ENCODE data around the gene CCDC12. TPM values are rescaled to one million over a fixed set of nuclear protein-coding genes. Genes with fewer than 3 reads are reported as not detected.

Gene CCDC12
- total RNA-seq, 4 donors from 2014 or later, result 4.1 to 92.0 (median 41.2) TPM

DNA sequence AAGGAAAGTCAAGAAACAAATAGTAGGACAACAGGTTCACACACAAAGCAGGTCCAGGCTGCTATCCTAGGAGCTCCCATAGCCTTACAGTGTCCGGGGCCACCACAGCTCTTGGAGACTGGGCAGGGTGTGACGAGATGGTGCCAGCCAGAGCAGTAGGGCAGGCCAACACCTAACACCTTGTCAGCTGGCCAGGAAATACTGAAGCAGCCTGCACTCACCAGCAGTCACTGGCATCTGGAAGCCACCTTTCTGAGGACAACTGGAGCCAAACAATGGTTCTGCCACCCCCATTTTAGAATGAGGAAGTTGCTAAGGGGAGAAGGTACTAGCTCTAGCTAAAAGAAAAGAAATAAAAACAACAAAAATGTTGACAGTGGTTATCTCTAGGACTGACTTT lies 47.2 kb downstream of the CCDC12 start:
- intact Hi-C loops (cut with DNase I; ENCODE audit: low total_unique reads), result no loop called here
- no peaks in the 10 kb centered on the region for H3K9me3 ChIP-seq
- H3K4me3 ChIP-seq, result no peak overlapping the region
- peak overlapping the region in 1 of 2 donors; percentile 46 for H3K27ac ChIP-seq
- TF ChIP-seq POLR2A (IDR thresholded peaks at IDR 0.05) (no peak), CTCF (IDR thresholded peaks at IDR 0.05) (no peak)
- H3K27me3 ChIP-seq, result no peaks in the 10 kb centered on the region
- no peak for DNase-seq
- no peaks in the 10 kb centered on the region for H3K36me3 ChIP-seq
- H3K4me1 ChIP-seq, result peaks cover 14 to 40% of the 10 kb centered on the region in 2 donors

DNA sequence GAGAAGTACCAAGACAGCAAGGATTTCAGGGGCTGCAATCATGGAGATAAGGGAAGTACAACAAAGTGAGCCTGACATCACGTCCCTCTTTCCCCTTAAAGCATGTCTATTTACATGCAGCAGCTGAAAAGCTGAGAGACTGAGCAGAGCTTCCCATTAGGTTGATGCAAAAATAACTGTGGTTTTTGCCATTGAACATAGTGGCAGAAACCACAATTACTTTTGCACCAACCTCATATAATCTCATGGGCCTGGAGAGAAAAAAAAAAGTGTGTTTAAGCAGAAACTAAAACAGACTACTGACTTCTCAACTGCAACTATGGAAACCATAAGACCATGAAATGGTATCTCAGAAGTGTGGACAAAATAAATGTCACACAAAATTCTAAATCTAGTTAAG lies 48.3 kb downstream of the CCDC12 start:
- DNase-seq, result no peak
- Histone ChIP-seq H3K4me3 (no peak overlapping the region), H3K27ac (no peak overlapping the region), H3K27me3 (no peaks in the 10 kb centered on the region), H3K36me3 (no peaks in the 10 kb centered on the region), H3K9me3 (no peaks in the 10 kb centered on the region), H3K4me1 (peaks cover 12 to 32% of the 10 kb centered on the region in 2 donors)
- TF ChIP-seq POLR2A (IDR thresholded peaks at IDR 0.05), result no peak
- no peak for TF ChIP-seq CTCF (IDR thresholded peaks at IDR 0.05)
- intact Hi-C loops (cut with DNase I; ENCODE audit: low total_unique reads), result no loop called here

DNA sequence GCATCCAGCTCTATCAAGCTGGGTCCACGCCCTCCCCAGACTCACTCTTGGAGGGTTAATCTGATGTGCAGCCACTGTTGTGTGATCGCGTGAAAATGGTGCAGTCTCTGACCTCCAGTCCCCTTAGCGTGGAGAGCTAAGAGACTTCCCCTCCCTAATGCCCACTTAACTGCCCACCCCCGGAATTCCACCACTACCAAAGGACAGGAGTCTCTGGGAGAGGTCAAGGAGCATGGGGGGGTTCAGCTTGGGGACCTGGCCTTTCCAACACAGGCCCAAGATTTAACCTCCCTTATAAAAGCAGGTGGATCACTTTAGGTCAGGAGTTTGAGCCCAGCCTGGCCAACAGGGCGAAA lies 48.8 kb downstream of the CCDC12 start:
- Histone ChIP-seq H3K36me3 (no peaks in the 10 kb centered on the region), H3K27ac (no peak overlapping the region), H3K4me1 (peaks cover 6 to 26% of the 10 kb centered on the region in 2 donors), H3K4me3 (no peak overlapping the region), H3K27me3 (no peaks in the 10 kb centered on the region), H3K9me3 (no peaks in the 10 kb centered on the region)
- TF ChIP-seq POLR2A (IDR thresholded peaks at IDR 0.05), result no peak
- no peak for TF ChIP-seq CTCF (IDR thresholded peaks at IDR 0.05)
- no peak for DNase-seq
- intact Hi-C loops (cut with DNase I; ENCODE audit: low total_unique reads), result no loop called here

- no peaks in the 10 kb centered on the region for H3K9me3 ChIP-seq
- peak overlapping the region in 1 of 2 donors; percentile 3 for H3K27ac ChIP-seq
- peaks cover under 1 to 20% of the 10 kb centered on the region in 2 donors for H3K4me1 ChIP-seq
- H3K27me3 ChIP-seq, result no peaks in the 10 kb centered on the region
- H3K4me3 ChIP-seq, result no peak overlapping the region
- peak in 1 of 2 donors; percentile 6 for DNase-seq
- no peaks in the 10 kb centered on the region for H3K36me3 ChIP-seq
- TF ChIP-seq POLR2A (IDR thresholded peaks at IDR 0.05) (no peak), CTCF (IDR thresholded peaks at IDR 0.05) (no peak)
- intact Hi-C loops (cut with DNase I; ENCODE audit: low total_unique reads), result no loop called here
Observed at GRCh38 chr3:46926871-46927717, 49.5 kb downstream of the CCDC12 start.

DNA sequence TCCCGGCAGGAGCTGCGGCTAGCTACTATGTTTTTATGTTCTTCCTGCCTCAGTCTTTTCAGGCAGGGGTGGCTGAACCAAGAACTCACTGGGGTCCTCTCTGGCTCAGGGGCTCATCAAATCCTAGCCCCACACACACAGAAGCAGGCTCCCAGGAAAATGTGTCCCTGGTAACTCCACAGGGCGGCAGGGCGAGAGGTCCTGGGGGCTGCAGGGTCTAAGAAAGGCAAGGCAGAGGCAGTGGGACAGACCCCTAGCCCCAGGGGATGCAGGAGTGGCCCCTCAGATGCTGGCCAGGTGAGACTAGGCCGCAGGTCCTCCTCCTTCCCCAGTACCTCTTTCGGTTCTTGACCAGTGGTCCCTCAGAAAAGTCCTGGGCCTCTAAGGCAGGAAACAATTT lies 50.1 kb downstream of the CCDC12 start:
- Histone ChIP-seq H3K36me3 (no peaks in the 10 kb centered on the region), H3K4me1 (peaks cover 0 to 15% of the 10 kb centered on the region in 2 donors), H3K4me3 (no peak overlapping the region), H3K27me3 (no peaks in the 10 kb centered on the region), H3K27ac (peak overlapping the region in 1 of 2 donors; percentile 3), H3K9me3 (no peaks in the 10 kb centered on the region)
- intact Hi-C loops (cut with DNase I; ENCODE audit: low total_unique reads), result no loop called here
- peak in 1 of 2 donors; percentile 9 for DNase-seq
- TF ChIP-seq POLR2A (IDR thresholded peaks at IDR 0.05) (no peak), CTCF (IDR thresholded peaks at IDR 0.05) (no peak)

Data from uterus (tissue), 4 donors.